B cell (primary cell): ENCODE measurements around the gene LSS. TPM values are rescaled to one million over a fixed set of nuclear protein-coding genes. Genes with fewer than 3 reads are reported as not detected.

Experiments used
- ATAC-seq: fragments of 200-7000 bp; cut with Tn5 transposase; one replicate; pipeline ENCODE4 v1.10.0; 2021; ENCODE audit warnings: low read depth, mild to moderate bottlenecking, moderate number of reproducible peaks, moderate library complexity
- CTCF ChIA-PET: fragments of 350-600 bp; sonication (Branson Sonifier 250); formaldehyde crosslinking; loops from one replicate; lab custom pipeline; 2021; ENCODE audit warnings: antibody characterized with exemption, inconsistent platforms; lab: Charles Lee
- POLR2A ChIA-PET: fragments of 350-600 bp; sonication (Branson Sonifier 250); formaldehyde crosslinking; loops from one replicate; lab custom pipeline; 2021; ENCODE audit warnings: antibody characterized with exemption; lab: Charles Lee
- DNase-seq: peaks from one replicate; pipeline ENCODE4 v3.0.0; 2013
- H2AFZ ChIP-seq: 2 replicates; pipeline ENCODE4 v1.6.1; 2012; ENCODE audit warnings: mild to moderate bottlenecking, low read depth, low read length; ENCODE audit not compliant: insufficient read depth, poor library complexity, severe bottlenecking
- H3K27ac ChIP-seq, 2 donors: 1 replicate in 1 of 2; 2 replicates in 1 of 2; pipeline ENCODE4 v1.5.1; 2012 to 2013; ENCODE audit warnings: low read length in 2 of 2, mild to moderate bottlenecking in 2 of 2, moderate library complexity in 1 of 2
- H3K27me3 ChIP-seq, 4 experiments: fragments of 200-600 bp in 1 of 4; sonication (generic) in 1 of 4; replicated peaks in 1 of 4; 1 replicate in 2 of 4; 2 replicates in 2 of 4; pipeline versions ENCODE4 v1.6.1 to v1.7.0; 2013 to 2016; ENCODE audit warnings: low read length in 3 of 4, mild to moderate bottlenecking in 2 of 4, mixed read lengths in 1 of 4, moderate library complexity in 1 of 4; ENCODE audit not compliant: insufficient read depth in 4 of 4, control insufficient read depth in 3 of 4; ENCODE audit errors: control extremely low read depth in 1 of 4
- H3K36me3 ChIP-seq, 2 experiments: replicated peaks in 1 of 2; 1 replicate in 1 of 2; 2 replicates in 1 of 2; pipeline versions ENCODE4 v1.6.1 to v1.7.1; 2013; ENCODE audit warnings: low read length in 1 of 2; ENCODE audit not compliant: insufficient read depth in 2 of 2, control insufficient read depth in 1 of 2; ENCODE audit errors: control extremely low read depth in 1 of 2, extremely low read depth in 1 of 2
- H3K4me1 ChIP-seq, 2 donors: fragments of 200-600 bp in 1 of 2; sonication (generic) in 1 of 2; 1 replicate in 1 of 2; 2 replicates in 1 of 2; pipeline versions ENCODE4 v1.5.1 to v1.6.1; 2013 to 2017; ENCODE audit warnings: low read length in 2 of 2; ENCODE audit not compliant: control insufficient read depth in 2 of 2, insufficient read depth in 2 of 2
- H3K4me2 ChIP-seq: replicated peaks from 2 replicates; pipeline ENCODE3; 2012; ENCODE audit warnings: mild to moderate bottlenecking, low read depth, low read length; ENCODE audit not compliant: poor library complexity, severe bottlenecking
- H3K4me3 ChIP-seq, 5 experiments: fragments of 200-600 bp in 1 of 5; sonication (generic) in 1 of 5; 1 replicate in 3 of 5; 2 replicates in 2 of 5; pipeline versions ENCODE4 v1.5.1 to v1.7.0; 2011 to 2016; ENCODE audit warnings: low read length in 4 of 5, mild to moderate bottlenecking in 4 of 5, low read depth in 2 of 5, control low read depth in 1 of 5, moderate library complexity in 1 of 5; ENCODE audit not compliant: insufficient read depth in 1 of 5; ENCODE audit errors: control extremely low read depth in 1 of 5, extremely low read depth in 1 of 5
- H3K79me2 ChIP-seq: fragments of 200-600 bp; sonication (generic); one replicate; pipeline ENCODE4 v1.6.0; 2016; ENCODE audit warnings: low read length; ENCODE audit not compliant: control insufficient read depth, insufficient read depth
- H3K9ac ChIP-seq: fragments of 200-600 bp; sonication (generic); 2 replicates; pipeline ENCODE4 v1.6.1; 2017; ENCODE audit warnings: mild to moderate bottlenecking, low read length, moderate library complexity
- H3K9me3 ChIP-seq, 3 donors: one replicate each; pipeline versions ENCODE4 v1.6.1 to v1.7.1; 2013; ENCODE audit warnings: low read length in 2 of 3; ENCODE audit not compliant: control insufficient read depth in 2 of 3, insufficient read depth in 1 of 3; ENCODE audit errors: control extremely low read depth in 1 of 3
- H4K20me1 ChIP-seq: 2 replicates; pipeline ENCODE4 v1.6.0; 2012; ENCODE audit warnings: mild to moderate bottlenecking, low read length; ENCODE audit not compliant: insufficient read depth, control insufficient read depth, poor library complexity, severe bottlenecking
- H3K27ac Mint-ChIP-seq: one replicate; pipeline ENCODE4 v1.8.0; 2021; ENCODE audit warnings: mixed read lengths
- H3K27me3 Mint-ChIP-seq: one replicate; pipeline ENCODE4 v1.8.0; 2021; ENCODE audit warnings: mixed read lengths
- H3K4me1 Mint-ChIP-seq: one replicate; pipeline ENCODE4 v1.8.0; 2021; ENCODE audit warnings: mixed read lengths
- H3K4me3 Mint-ChIP-seq: one replicate; pipeline ENCODE4 v1.8.0; 2021; ENCODE audit warnings: mixed read lengths
- H3K9me3 Mint-ChIP-seq: one replicate; pipeline ENCODE4 v1.8.0; 2022; ENCODE audit warnings: mixed read lengths; ENCODE audit not compliant: insufficient read depth
- CTCF ChIP-seq: fragments of 200-600 bp; IDR thresholded peaks from one replicate; pipeline ENCODE4 v1.8.0; 2022; ENCODE audit warnings: antibody characterized with exemption, mild to moderate bottlenecking
- EZH2 ChIP-seq: IDR thresholded peaks from 2 replicates; pipeline ENCODE4 v1.6.1; 2012; ENCODE audit warnings: borderline replicate concordance, low read depth, mild to moderate bottlenecking, moderate library complexity, low read length; ENCODE audit not compliant: insufficient read depth, poor library complexity, severe bottlenecking
- WGBS: methylation state at CpG from one replicate; pipeline ENCODE4 v1.1.5; 2013; ENCODE audit warnings: missing lambda C conversion rate; ENCODE audit not compliant: insufficient coverage; 5-methylcytosine and 5-hydroxymethylcytosine counted together
- intact Hi-C: fragments of 100-400 bp; cut with micrococcal nuclease; formaldehyde crosslinking; loops from one replicate; pipeline ENCODE4 v1.10.0; 2022
- polyA plus RNA-seq: library from polyadenylated mRNA; depleted of rRNA; stranded (reverse); fragments of >200 nt; gene quantifications from 2 replicates; pipeline ENCODE4 v1.2.3, GENCODE V29; 2012
- total RNA-seq, 2 donors: library from RNA; stranded (reverse); fragments of 120-200 nt in 1 of 2; gene quantifications; 1 replicate in 1 of 2; 2 replicates in 1 of 2; pipeline versions ENCODE4 v1.2.3 to v1.2.4, GENCODE V29; 2013 to 2022

LSS gene
- total and polyA plus RNA-seq, 2 donors (not counting 1 experiment from before 2014, with no cell fraction given): 30.2 to 58.1 TPM

DNA sequence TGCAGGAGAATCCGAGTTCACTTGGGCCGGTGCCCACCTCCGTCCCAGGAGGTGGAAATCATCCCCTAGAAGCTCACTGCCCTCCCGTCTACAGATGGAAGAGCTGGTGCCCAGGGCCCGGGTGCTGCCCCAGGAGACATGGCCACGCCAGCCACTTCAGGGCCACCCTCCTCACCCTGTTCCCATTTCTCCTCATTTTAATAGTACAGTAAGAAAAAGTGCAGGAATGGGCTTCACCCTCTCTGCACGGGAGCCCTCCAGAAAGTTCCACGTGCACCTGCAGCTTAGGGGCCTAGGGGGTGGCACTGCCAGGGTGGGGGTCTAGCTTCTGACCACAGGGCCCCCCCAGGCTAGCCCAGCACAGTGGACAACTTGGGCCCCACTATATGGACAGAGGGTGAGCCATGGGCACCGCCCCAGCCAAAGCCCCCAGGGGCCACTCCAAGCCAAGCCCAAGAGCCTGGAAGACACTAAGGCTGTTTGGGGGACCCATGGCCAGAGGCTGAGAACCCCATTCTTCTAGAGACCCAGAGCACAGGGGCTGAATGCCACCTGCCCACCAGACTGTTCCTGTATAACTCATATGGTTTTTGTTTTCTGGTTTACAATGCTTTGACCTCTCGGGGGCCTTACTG lies 69.8 kb downstream of the LSS start:
- Histone ChIP-seq H3K79me2 (no peaks in the 10 kb centered on the region), H3K9ac (no peak overlapping the region), H3K4me3 (no peak overlapping the region), H3K4me1 (no peaks in the 10 kb centered on the region), H3K27ac (no peak overlapping the region), H3K27me3 (no peaks in the 10 kb centered on the region), H2AFZ (no peak overlapping the region), H4K20me1 (no peaks in the 10 kb centered on the region), H3K9me3 (peaks cover 0 to 12% (median 0%) of the 10 kb centered on the region in 3 donors), H3K4me2 (no peak overlapping the region), H3K36me3 (no peaks in the 10 kb centered on the region)
- Mint-ChIP-seq H3K4me3 (no peak overlapping the region), H3K27ac (no peak overlapping the region), H3K9me3 (no peaks in the 10 kb centered on the region), H3K4me1 (no peaks in the 10 kb centered on the region), H3K27me3 (no peaks in the 10 kb centered on the region)
- ChIA-PET CTCF (no interaction called here), POLR2A (no interaction called here)
- 99% methylated on average over 5 of the region's 10 CpGs for WGBS
- intact Hi-C loops: no loop called here
- no peak for TF ChIP-seq EZH2
- no peak for TF ChIP-seq CTCF
- ATAC-seq (no peak), DNase-seq (no peak)

- no peaks in the 10 kb centered on the region for H3K27me3 ChIP-seq
- 95% methylated on average over 15 of the region's 15 CpGs for WGBS
- no peaks in the 10 kb centered on the region for H3K79me2 ChIP-seq
- H3K9me3 ChIP-seq: peaks cover 0 to 12% (median 0%) of the 10 kb centered on the region in 3 donors
- H3K27me3 Mint-ChIP-seq: no peaks in the 10 kb centered on the region
- H3K36me3 ChIP-seq: no peaks in the 10 kb centered on the region
- ChIA-PET CTCF (no interaction called here), POLR2A (no interaction called here)
- no peaks in the 10 kb centered on the region for H3K4me1 Mint-ChIP-seq
- no peak overlapping the region for H3K9ac ChIP-seq
- H3K4me3 Mint-ChIP-seq: no peak overlapping the region
- H3K27ac ChIP-seq: no peak overlapping the region
- DNase-seq (no peak), ATAC-seq (no peak)
- TF ChIP-seq CTCF (no peak), EZH2 (no peak)
- peaks cover 0 to 5% of the 10 kb centered on the region in 2 donors for H3K4me1 ChIP-seq
- H3K27ac Mint-ChIP-seq: no peak overlapping the region
- H4K20me1 ChIP-seq: no peaks in the 10 kb centered on the region
- intact Hi-C loops: no loop called here
- no peak overlapping the region for H3K4me2 ChIP-seq
- no peaks in the 10 kb centered on the region for H3K9me3 Mint-ChIP-seq
- no peak overlapping the region for H3K4me3 ChIP-seq
- no peak overlapping the region for H2AFZ ChIP-seq
Observed at GRCh38 chr21:46157987-46158451, 70.6 kb downstream of the LSS start.
